Kidney epithelial cell (primary cell): ENCODE data around the gene METTL25. TPM values are rescaled to one million over a fixed set of nuclear protein-coding genes. Genes with fewer than 3 reads are reported as not detected.

ENCODE experiments used
- DNase-seq: peaks from one replicate; pipeline ENCODE4 v3.0.0-alpha.2; 2010; ENCODE audit warnings: low read depth
- H3K27me3 ChIP-seq: 2 replicates; pipeline ENCODE4 v1.6.0; 2011; ENCODE audit warnings: low read length; ENCODE audit not compliant: control insufficient read depth, insufficient read depth
- H3K36me3 ChIP-seq: 2 replicates; pipeline ENCODE4 v1.5.1; 2011; ENCODE audit warnings: low read length; ENCODE audit not compliant: control insufficient read depth, insufficient read depth
- H3K4me3 ChIP-seq: 2 replicates; pipeline ENCODE4 v1.5.1; 2011; ENCODE audit warnings: low read depth, mild to moderate bottlenecking, control low read depth, low read length
- total RNA-seq: library from RNA; depleted of rRNA; stranded (reverse); fragments of >200 nt; gene quantifications from 2 replicates; pipeline ENCODE4 v1.2.3, GENCODE V29; 2015
- TF ChIP-seq, protein P1 (sequence below): IDR thresholded peaks from 2 replicates; pipeline ENCODE4 v1.5.1; 2011; ENCODE audit warnings: mild to moderate bottlenecking, moderate library complexity, low read length, control low read depth, inconsistent platforms; ENCODE audit not compliant: insufficient read depth, poor library complexity, severe bottlenecking

The METTL25 gene
- total RNA-seq, 1 donor from 2014 or later = 5.3 TPM

DNA sequence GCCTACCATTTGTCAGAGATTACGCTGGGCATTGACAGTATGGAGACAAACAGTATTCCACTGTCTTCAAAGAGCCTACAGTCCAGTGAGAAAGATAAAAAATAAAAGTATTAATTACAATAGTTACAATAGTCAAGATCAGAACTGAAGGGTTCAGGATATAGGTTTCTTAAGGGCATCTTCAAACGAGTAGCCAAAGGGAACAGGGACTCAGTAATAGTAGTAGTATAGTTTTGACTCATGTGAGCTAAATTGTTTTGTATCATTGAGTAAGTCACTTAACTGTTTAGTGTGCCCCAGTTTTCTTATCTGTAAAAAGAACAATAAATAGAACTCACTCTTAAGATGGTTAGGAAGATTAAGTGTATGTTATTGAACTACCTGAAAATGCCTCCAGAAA lies 123.6 kb downstream of the METTL25 start:
- Histone ChIP-seq H3K27me3 (no peaks in the 10 kb centered on the region), H3K4me3 (no peak overlapping the region), H3K36me3 (no peaks in the 10 kb centered on the region)
- no peak for DNase-seq
- TF ChIP-seq, protein P1, sequence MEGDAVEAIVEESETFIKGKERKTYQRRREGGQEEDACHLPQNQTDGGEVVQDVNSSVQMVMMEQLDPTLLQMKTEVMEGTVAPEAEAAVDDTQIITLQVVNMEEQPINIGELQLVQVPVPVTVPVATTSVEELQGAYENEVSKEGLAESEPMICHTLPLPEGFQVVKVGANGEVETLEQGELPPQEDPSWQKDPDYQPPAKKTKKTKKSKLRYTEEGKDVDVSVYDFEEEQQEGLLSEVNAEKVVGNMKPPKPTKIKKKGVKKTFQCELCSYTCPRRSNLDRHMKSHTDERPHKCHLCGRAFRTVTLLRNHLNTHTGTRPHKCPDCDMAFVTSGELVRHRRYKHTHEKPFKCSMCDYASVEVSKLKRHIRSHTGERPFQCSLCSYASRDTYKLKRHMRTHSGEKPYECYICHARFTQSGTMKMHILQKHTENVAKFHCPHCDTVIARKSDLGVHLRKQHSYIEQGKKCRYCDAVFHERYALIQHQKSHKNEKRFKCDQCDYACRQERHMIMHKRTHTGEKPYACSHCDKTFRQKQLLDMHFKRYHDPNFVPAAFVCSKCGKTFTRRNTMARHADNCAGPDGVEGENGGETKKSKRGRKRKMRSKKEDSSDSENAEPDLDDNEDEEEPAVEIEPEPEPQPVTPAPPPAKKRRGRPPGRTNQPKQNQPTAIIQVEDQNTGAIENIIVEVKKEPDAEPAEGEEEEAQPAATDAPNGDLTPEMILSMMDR = no peak

GRCh38 chr12:82486524-82487235 lies 128.4 kb downstream of the METTL25 start:
- no peaks in the 10 kb centered on the region for H3K36me3 ChIP-seq
- no peaks in the 10 kb centered on the region for H3K27me3 ChIP-seq
- DNase-seq = peak; percentile 1
- TF ChIP-seq, protein P1 = no peak
- H3K4me3 ChIP-seq = no peak overlapping the region

GRCh38 chr12:82504409-82504808 lies 146.1 kb downstream of the METTL25 start:
- Histone ChIP-seq H3K36me3 (no peaks in the 10 kb centered on the region), H3K4me3 (no peak overlapping the region), H3K27me3 (no peaks in the 10 kb centered on the region)
- TF ChIP-seq, protein P1 = no peak
- no peak for DNase-seq

DNA sequence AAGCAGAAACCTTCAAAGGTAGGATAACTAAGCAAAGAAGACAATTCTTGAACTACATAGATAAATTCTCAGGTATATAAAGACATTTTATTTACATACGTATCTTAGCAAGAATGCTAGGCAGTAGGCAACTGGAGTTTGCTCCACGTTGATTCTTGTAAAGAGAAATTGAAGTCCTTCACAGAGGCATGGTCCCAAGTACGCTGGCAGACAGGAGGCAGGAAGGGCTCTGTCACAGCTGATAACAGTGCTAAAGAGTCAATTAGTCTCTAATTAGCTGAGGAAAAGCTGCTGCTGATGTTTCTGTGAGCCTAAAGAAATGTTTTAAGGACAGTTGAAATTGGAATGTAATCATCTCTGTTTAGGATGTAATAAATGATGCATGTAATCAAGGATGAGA lies 146.8 kb downstream of the METTL25 start:
- H3K36me3 ChIP-seq = no peaks in the 10 kb centered on the region
- no peak for DNase-seq
- TF ChIP-seq, protein P1 = no peak
- no peaks in the 10 kb centered on the region for H3K27me3 ChIP-seq
- no peak overlapping the region for H3K4me3 ChIP-seq

GRCh38 chr12:82507686-82508085 lies 149.4 kb downstream of the METTL25 start:
- TF ChIP-seq, protein P1 = no peak
- Histone ChIP-seq H3K4me3 (no peak overlapping the region), H3K27me3 (no peaks in the 10 kb centered on the region), H3K36me3 (no peaks in the 10 kb centered on the region)
- DNase-seq = no peak

GRCh38 chr12:82510386-82510785 lies 152.1 kb downstream of the METTL25 start:
- TF ChIP-seq, protein P1 = no peak
- DNase-seq = no peak
- no peak overlapping the region for H3K4me3 ChIP-seq

More at GRCh38 chr12:82510386-82510785, 152.1 kb downstream of the METTL25 start:
- H3K36me3 ChIP-seq = no peaks in the 10 kb centered on the region
- H3K27me3 ChIP-seq = no peaks in the 10 kb centered on the region
